ENCODE data around the gene PMEPA1.
A peak's percentile ranks its signal among the peaks of the same experiment; 100 is the strongest.
"Not testable (repeated sequence)": the region's sequence is repeated elsewhere in the genome, so short reads cannot be mapped to it uniquely, and the experiment has no call there.

The PMEPA1 gene

DNA sequence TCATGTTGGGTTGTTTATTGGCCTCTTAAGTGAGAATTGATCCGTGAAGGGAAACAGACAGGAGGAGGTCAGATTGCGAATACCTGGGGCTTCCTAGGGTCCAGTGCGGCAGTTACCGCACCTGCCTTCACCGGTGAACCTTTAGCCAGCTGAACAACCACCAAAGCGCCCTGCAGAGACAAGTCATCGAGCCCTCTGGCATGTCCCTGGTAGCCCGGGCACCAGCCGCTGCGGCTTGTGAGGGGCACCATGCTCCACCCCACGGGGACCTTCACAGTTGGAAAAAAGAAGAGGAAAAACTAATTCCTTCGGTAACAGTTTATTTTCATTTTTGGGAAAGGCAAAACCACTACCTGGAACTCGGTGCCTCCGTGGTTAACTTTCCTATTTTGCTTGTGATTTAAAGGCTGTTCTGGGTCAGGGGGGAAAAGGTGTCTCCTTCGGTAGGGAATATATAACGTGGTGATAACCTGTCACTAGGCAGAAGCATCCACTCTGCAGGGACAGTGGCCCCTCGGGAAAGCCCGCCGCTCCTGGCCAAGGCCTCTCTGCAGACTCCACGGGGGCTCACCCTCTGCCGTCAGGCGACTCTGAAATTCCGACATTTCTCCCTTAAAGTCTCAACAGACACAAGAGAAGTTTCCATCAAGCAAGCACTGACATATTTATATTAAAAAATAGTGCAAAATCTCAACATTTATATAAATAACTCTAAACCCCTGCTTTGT lies 58.9 kb downstream of the PMEPA1 start:
- no peak for DNase-seq (ENCODE audit: low spot score)

DNA sequence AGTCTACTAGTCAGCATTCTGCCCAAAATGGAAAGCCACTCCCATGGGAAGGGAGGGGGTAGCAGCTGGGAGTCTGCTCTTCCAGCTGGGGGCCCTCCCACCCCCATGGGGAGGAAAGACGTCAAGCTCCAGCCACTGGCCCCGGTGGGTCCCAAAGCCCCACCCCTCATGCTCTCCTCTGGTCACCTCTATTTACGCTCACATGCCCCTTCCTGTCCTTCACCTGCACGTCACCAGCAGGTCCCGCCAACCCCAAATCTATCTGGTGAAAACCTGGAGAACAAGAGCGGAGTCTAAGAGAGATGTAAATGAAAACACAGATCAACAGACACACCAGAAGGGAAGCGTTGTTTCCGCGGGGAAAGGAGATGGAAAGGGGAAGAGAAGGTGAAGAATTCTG lies 59.5 kb downstream of the PMEPA1 start:
- DNase-seq (ENCODE audit: low spot score) = no peak

DNA sequence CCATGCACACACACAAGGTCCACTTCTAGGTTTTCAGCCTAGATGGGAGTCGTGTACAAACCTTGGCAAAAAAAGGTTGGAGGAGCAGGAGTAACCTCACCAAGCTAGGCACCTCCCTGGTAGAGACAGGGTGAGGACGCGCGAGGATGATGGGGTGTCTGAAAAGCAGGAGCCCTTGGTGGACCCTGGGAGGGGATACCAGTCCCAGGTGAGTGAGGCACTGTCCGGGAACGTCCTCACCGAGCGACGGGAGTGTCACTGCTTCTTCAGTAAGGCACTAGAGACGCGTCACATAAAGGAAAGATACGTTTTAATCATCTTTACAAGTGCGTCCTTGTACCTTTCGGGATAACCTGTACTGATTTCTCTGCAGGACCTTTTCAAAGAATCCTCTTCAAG lies 60.2 kb downstream of the PMEPA1 start:
- no peak for DNase-seq (ENCODE audit: low spot score)

GRCh38 chr20:57648878-57649616 lies 60.8 kb downstream of the PMEPA1 start:
- no peak for DNase-seq (ENCODE audit: low spot score)

DNA sequence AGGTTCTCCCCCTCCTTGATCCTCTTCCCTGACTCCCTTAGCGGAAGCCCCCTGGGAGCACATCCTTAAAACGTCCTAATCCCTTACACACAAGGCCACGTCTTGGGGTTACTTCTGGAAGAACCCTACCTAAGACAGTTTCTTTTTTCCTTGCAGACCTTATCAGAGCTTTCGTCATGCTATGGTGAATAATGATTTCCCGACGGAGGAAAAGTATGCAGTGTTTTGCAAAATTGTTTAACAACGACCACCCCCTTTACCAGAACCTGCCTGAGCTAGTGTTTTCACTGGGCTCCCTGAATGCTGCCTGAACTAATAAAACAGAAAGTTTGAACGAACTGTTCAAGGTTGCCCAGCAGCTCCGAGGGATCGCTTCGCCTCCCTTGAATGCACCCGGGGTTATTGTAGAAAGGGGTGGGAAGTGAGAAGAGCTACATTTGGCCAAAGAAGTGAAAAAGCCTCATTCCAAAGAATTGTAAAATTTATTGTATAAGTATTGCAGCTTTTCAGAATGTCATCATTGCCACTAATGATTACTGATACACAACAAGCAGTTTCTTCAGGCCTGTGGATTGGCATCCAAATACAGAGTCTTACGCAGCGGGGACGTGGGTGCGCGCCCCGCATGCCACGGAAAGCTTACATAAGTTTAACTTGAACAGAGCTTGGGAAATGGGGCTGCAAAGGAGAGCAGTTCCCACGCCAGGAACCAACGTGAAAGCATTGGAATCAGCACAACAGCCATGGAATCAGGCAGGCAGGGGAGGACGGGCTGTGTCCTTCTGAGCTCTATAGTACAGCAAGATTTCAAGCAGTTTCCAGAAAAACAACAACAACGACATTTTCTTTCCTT lies 61.7 kb downstream of the PMEPA1 start:
- DNase-seq (ENCODE audit: low spot score) = no peak

DNA sequence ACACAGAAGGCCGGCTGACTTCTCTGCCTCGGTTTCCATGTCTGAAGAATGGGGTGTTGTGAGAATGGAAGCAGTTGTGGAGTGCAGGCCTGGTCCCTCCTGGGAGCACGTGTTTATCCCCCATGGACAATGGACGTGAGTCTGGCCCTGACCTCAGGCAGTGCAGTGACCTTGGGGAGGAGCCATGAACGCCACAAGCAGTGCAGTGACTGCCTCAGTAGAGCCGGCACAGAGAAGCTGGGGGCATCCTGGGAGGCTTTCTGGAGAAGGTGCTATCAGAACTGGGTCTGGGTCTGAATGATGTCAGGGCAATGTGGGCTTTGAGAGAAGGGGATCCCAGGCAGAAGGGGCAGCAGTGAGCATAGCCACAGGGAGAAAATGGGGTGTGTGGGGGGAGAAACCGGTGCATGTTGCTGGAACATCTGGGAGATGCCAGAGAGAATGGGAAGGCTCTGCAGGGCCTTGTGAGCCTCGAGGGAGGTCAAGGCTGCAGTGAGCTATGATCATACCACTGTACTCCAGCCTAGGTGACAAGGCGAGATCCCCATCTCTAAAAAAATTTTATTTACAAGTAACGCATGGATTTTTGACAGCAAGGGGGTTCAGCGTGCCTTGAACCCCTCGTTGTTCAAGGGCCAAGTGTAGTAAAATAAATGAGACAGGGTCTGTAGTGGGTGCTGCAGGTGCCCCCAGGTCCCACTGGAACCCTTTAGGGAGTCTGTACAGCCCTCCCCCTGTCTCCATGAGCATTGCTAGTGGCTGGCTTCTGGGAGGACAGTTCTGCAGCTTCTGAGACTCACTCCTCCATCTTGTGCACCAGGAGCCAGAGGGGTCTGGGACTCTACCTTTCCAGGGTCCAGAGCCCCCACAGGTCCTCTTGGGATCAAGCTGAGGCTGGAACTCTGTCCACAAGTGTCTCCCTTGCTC lies 62.5 kb downstream of the PMEPA1 start:
- no peak for DNase-seq (ENCODE audit: low spot score)

GRCh38 chr20:57638895-57639236 lies 70.9 kb downstream of the PMEPA1 start:
- DNase-seq (ENCODE audit: low spot score) = no peak

DNA sequence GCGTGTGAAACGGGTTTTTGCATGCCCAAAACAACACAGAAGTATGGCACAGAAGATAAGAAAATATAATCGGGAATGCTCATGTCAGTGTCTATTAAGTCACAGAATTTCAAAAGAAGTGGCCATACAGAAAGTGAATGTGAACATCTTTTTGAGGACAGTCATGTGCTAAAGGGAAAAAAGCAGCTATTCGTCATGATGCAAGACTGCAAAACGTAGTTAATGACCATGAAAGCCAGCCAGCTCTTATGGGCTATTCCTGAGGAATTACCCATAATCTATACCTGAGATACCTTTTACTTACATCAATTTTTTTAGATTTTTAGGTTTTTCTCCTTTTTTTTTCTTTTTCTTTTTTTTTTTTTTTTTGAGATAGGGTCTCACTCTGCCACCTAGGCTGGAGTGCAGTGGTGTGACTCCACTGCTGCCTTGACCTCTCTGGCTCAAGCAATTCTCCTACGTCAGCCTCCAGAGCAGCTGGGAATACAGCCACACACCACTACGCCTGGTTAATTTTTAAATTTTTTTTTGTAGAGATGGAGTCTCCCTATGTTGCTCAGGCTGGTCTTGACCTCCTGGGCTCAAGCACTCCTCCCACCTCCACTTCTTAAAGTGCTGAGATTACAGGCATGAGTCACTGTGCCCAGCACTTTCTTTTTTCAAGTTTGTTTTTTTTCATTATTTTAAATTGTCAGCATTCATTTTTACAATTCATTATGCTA lies 71.5 kb downstream of the PMEPA1 start:
- no peak for DNase-seq (ENCODE audit: low spot score)

GRCh38 chr20:57633945-57634491 lies 75.8 kb downstream of the PMEPA1 start:
- DNase-seq (ENCODE audit: low spot score) = no peak

GRCh38 chr20:57632286-57632685 lies 77.5 kb downstream of the PMEPA1 start:
- DNase-seq (ENCODE audit: low spot score) = no peak

- peak; percentile 15 for DNase-seq (ENCODE audit: low spot score)
These were observed 79.8 kb downstream of the PMEPA1 start for GRCh38 chr20:57630061-57630460.

GRCh38 chr20:57629491-57629901 lies 80.3 kb downstream of the PMEPA1 start:
- not testable (repeated sequence) for DNase-seq (ENCODE audit: low spot score)

GRCh38 chr20:57628962-57629308 lies 80.9 kb downstream of the PMEPA1 start:
- not testable (repeated sequence) for DNase-seq (ENCODE audit: low spot score)

DNA sequence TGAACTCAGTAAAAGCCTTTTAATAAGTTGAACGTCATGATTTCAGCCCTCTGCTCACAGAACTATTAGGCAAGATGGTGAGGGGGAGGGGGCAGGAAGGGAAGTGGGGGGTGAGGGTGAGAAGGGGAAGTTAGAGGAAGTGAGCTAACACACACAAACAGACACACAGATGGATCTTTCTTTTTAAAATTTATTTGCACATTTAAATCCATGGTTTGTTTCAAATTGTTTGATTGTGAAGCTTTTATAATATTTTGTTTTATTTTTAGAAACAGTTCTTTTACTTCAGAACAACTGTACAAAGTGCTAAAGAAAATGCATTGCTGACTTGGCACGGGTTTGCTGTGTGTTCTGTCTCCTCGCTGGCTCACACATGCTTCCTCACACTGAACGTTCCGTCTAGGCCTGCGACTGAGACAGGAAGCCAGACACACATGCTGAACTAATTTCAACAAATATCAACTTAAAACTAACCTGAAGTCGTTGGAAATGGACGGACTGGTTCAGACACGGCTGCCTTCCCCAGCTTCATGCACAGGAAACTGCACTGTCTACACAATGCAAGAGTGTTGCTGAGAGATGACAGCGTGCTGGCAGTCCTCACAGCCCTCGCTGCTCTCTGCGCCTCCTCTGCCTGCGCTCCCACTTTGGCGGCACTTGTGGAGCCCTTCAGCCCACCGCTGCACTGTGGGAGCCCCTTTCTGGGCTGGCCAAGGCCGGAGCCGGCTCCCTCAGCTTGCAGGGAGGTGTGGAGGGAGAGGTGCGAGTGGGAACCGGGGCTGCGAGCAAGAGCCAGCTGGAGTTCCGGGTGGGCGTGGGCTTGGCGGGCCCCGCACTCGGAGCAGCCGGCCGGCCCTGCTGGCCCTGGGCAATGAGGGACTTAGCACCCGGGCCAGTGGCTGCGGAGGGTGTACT lies 81.5 kb downstream of the PMEPA1 start:
- peak; percentile 43 for DNase-seq (ENCODE audit: low spot score)

- DNase-seq (ENCODE audit: low spot score) = no peak
These were observed 82.5 kb downstream of the PMEPA1 start for GRCh38 chr20:57627339-57627738.

DNA sequence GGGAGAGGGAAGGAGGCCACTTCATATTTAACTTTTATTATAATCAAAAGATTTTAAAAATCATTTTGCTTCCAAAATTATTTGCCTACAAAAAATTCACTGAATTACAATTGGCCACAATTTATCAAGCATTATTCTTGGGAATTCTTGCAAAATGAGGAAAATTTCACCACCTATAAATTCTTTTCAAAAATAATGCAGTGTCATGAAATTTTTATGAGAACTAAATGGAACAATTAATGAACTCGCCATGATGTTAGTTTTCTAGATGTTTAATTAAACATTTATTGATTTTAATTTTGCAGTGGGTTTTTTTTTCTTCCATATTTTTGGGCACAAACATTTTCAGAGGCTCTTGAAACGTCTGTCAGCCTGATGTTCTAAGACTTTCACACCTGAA lies 83.8 kb downstream of the PMEPA1 start:
- no peak for DNase-seq (ENCODE audit: low spot score)

- DNase-seq (ENCODE audit: low spot score) = no peak
These were observed 84.4 kb downstream of the PMEPA1 start for GRCh38 chr20:57625181-57625958.

DNA sequence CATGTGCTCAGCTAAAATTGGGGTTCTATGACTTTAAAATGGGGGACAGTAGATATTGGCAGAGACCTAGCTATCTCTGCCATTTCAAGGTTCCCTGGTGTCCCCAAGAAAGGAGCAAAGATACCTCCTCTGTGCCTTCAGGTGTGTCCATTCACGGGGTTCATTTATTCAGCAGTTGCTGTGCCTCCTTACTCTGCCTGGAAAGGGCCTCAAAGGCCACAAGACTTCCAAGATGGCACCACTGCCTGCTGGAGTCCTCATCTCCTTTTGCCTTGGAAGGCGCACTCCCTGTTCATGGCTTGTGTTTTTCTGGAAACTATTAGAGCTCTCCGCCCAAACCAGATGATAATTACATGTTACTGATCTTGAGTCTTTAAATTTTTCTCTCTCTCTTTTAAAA lies 85.7 kb downstream of the PMEPA1 start:
- DNase-seq (ENCODE audit: low spot score) = no peak
